ENCODE results near the gene TGFBR3.

The TGFBR3 gene

GRCh38 chr1:91828583-91829281, 57.2 kb downstream of the TGFBR3 start:
- Mint-ChIP-seq H3K27ac (no peak overlapping the region), H3K9me3 (ENCODE audit: low read depth) (no peaks in the 10 kb centered on the region), H3K4me3 (no peak overlapping the region), H3K27me3 (no peaks in the 10 kb centered on the region), H3K36me3 (peaks cover 3% of the 10 kb centered on the region), H3K4me1 (ENCODE audit: low read depth) (peaks cover 19% of the 10 kb centered on the region)

- H3K27ac Mint-ChIP-seq: no peak overlapping the region
- no peaks in the 10 kb centered on the region for H3K9me3 Mint-ChIP-seq (ENCODE audit: low read depth)
- peaks cover 3% of the 10 kb centered on the region for H3K36me3 Mint-ChIP-seq
- H3K27me3 Mint-ChIP-seq: no peaks in the 10 kb centered on the region
- no peak overlapping the region for H3K4me3 Mint-ChIP-seq
- H3K4me1 Mint-ChIP-seq (ENCODE audit: low read depth): peaks cover 19% of the 10 kb centered on the region
Observed at GRCh38 chr1:91827459-91828321, 58.3 kb downstream of the TGFBR3 start.

- Mint-ChIP-seq H3K4me1 (ENCODE audit: low read depth) (peaks cover 23% of the 10 kb centered on the region), H3K4me3 (no peak overlapping the region), H3K27me3 (no peaks in the 10 kb centered on the region), H3K36me3 (peaks cover 3% of the 10 kb centered on the region), H3K9me3 (ENCODE audit: low read depth) (no peaks in the 10 kb centered on the region), H3K27ac (no peak overlapping the region)
Observed at GRCh38 chr1:91827087-91827458, 58.9 kb downstream of the TGFBR3 start.

- no peak overlapping the region for H3K27ac Mint-ChIP-seq
- H3K4me1 Mint-ChIP-seq (ENCODE audit: low read depth): peaks cover 25% of the 10 kb centered on the region
- peaks cover 3% of the 10 kb centered on the region for H3K36me3 Mint-ChIP-seq
- no peaks in the 10 kb centered on the region for H3K27me3 Mint-ChIP-seq
- H3K9me3 Mint-ChIP-seq (ENCODE audit: low read depth): no peaks in the 10 kb centered on the region
- H3K4me3 Mint-ChIP-seq: no peak overlapping the region
Observed at GRCh38 chr1:91826649-91827048, 59.3 kb downstream of the TGFBR3 start.

- H3K9me3 Mint-ChIP-seq (ENCODE audit: low read depth): no peaks in the 10 kb centered on the region
- H3K36me3 Mint-ChIP-seq: peaks cover 3% of the 10 kb centered on the region
- no peaks in the 10 kb centered on the region for H3K27me3 Mint-ChIP-seq
- peaks cover 25% of the 10 kb centered on the region for H3K4me1 Mint-ChIP-seq (ENCODE audit: low read depth)
- no peak overlapping the region for H3K4me3 Mint-ChIP-seq
- H3K27ac Mint-ChIP-seq: no peak overlapping the region
Observed at GRCh38 chr1:91826248-91826647, 59.7 kb downstream of the TGFBR3 start.

- Mint-ChIP-seq H3K9me3 (ENCODE audit: low read depth) (no peaks in the 10 kb centered on the region), H3K36me3 (peaks cover 3% of the 10 kb centered on the region), H3K4me1 (ENCODE audit: low read depth) (peaks cover 15% of the 10 kb centered on the region), H3K27ac (no peak overlapping the region), H3K4me3 (no peak overlapping the region), H3K27me3 (no peaks in the 10 kb centered on the region)
Observed at GRCh38 chr1:91821126-91821868, 64.7 kb downstream of the TGFBR3 start.

GRCh38 chr1:91819038-91819788, 66.7 kb downstream of the TGFBR3 start:
- Mint-ChIP-seq H3K4me1 (ENCODE audit: low read depth) (peaks cover 21% of the 10 kb centered on the region), H3K27ac (no peak overlapping the region), H3K9me3 (ENCODE audit: low read depth) (no peaks in the 10 kb centered on the region), H3K27me3 (no peaks in the 10 kb centered on the region), H3K36me3 (no peaks in the 10 kb centered on the region), H3K4me3 (no peak overlapping the region)

GRCh38 chr1:91818713-91818975, 67.3 kb downstream of the TGFBR3 start:
- H3K27me3 Mint-ChIP-seq: no peaks in the 10 kb centered on the region

GRCh38 chr1:91817211-91817905, 68.6 kb downstream of the TGFBR3 start:
- Mint-ChIP-seq H3K27me3 (no peaks in the 10 kb centered on the region), H3K4me1 (ENCODE audit: low read depth) (peaks cover 29% of the 10 kb centered on the region), H3K4me3 (no peak overlapping the region), H3K9me3 (ENCODE audit: low read depth) (no peaks in the 10 kb centered on the region), H3K27ac (no peak overlapping the region), H3K36me3 (peaks cover 7% of the 10 kb centered on the region)

More at GRCh38 chr1:91818713-91818975, 67.3 kb downstream of the TGFBR3 start:
- Mint-ChIP-seq H3K4me3 (no peak overlapping the region), H3K36me3 (no peaks in the 10 kb centered on the region), H3K27ac (no peak overlapping the region), H3K9me3 (ENCODE audit: low read depth) (no peaks in the 10 kb centered on the region), H3K4me1 (ENCODE audit: low read depth) (peaks cover 23% of the 10 kb centered on the region)

GRCh38 chr1:91816031-91816430, 69.9 kb downstream of the TGFBR3 start:
- Mint-ChIP-seq H3K9me3 (ENCODE audit: low read depth) (no peaks in the 10 kb centered on the region), H3K4me1 (ENCODE audit: low read depth) (peaks cover 31% of the 10 kb centered on the region), H3K4me3 (no peak overlapping the region), H3K36me3 (peaks cover 7% of the 10 kb centered on the region), H3K27me3 (no peaks in the 10 kb centered on the region), H3K27ac (no peak overlapping the region)

GRCh38 chr1:91814448-91814847, 71.5 kb downstream of the TGFBR3 start:
- H3K27me3 Mint-ChIP-seq: no peaks in the 10 kb centered on the region
- peaks cover 41% of the 10 kb centered on the region for H3K4me1 Mint-ChIP-seq (ENCODE audit: low read depth)
- H3K36me3 Mint-ChIP-seq: peaks cover 7% of the 10 kb centered on the region
- H3K9me3 Mint-ChIP-seq (ENCODE audit: low read depth): no peaks in the 10 kb centered on the region
- no peak overlapping the region for H3K4me3 Mint-ChIP-seq
- no peak overlapping the region for H3K27ac Mint-ChIP-seq

GRCh38 chr1:91813813-91814212, 72.1 kb downstream of the TGFBR3 start:
- H3K4me3 Mint-ChIP-seq: no peak overlapping the region
- peaks cover 7% of the 10 kb centered on the region for H3K36me3 Mint-ChIP-seq
- no peaks in the 10 kb centered on the region for H3K9me3 Mint-ChIP-seq (ENCODE audit: low read depth)
- H3K27ac Mint-ChIP-seq: no peak overlapping the region
- no peaks in the 10 kb centered on the region for H3K27me3 Mint-ChIP-seq
- H3K4me1 Mint-ChIP-seq (ENCODE audit: low read depth): peaks cover 47% of the 10 kb centered on the region

- no peaks in the 10 kb centered on the region for H3K9me3 Mint-ChIP-seq (ENCODE audit: low read depth)
- H3K27ac Mint-ChIP-seq: no peak overlapping the region
- no peak overlapping the region for H3K4me3 Mint-ChIP-seq
- H3K36me3 Mint-ChIP-seq: peaks cover 7% of the 10 kb centered on the region
- peaks cover 52% of the 10 kb centered on the region for H3K4me1 Mint-ChIP-seq (ENCODE audit: low read depth)
- H3K27me3 Mint-ChIP-seq: no peaks in the 10 kb centered on the region
Observed at GRCh38 chr1:91811363-91812025, 74.5 kb downstream of the TGFBR3 start.

- Mint-ChIP-seq H3K27ac (no peak overlapping the region), H3K36me3 (peaks cover 7% of the 10 kb centered on the region), H3K4me3 (no peak overlapping the region), H3K9me3 (ENCODE audit: low read depth) (no peaks in the 10 kb centered on the region), H3K27me3 (no peaks in the 10 kb centered on the region), H3K4me1 (ENCODE audit: low read depth) (peaks cover 64% of the 10 kb centered on the region)
Observed at GRCh38 chr1:91809317-91809716, 76.6 kb downstream of the TGFBR3 start.

Data from activated naive CD8-positive, alpha-beta T cell (primary cell).